22Rv1 (cell line): ENCODE results near the gene MYH16.

Experiments used
- CTCF ChIP-seq: fragments of 450-650 bp; IDR thresholded peaks from 2 replicates; pipeline ENCODE4 v1.5.1; 2017; ENCODE audit warnings: mild to moderate bottlenecking
- ZFX ChIP-seq: fragments of 450-650 bp; IDR thresholded peaks from 2 replicates; pipeline ENCODE4 v1.6.1; 2017; ENCODE audit warnings: antibody characterized with exemption, borderline replicate concordance

- no peak for TF ChIP-seq CTCF
- TF ChIP-seq ZFX, result no peak
Observed at GRCh38 chr7:99258501-99258900, 14.1 kb upstream of the MYH16 start.
